ENCODE data around the gene TSPAN9.
"Not testable (repeated sequence)": the region's sequence is repeated elsewhere in the genome, so short reads cannot be mapped to it uniquely, and the experiment has no call there.

The TSPAN9 gene

GRCh38 chr12:3065300-3065699, 11.9 kb upstream of the TSPAN9 start:
- H2AK5ac ChIP-seq (ENCODE audit: low read length) = no peak overlapping the region
- H3K9ac ChIP-seq (ENCODE audit: low read length) = no peak overlapping the region
- H3K4me1 ChIP-seq (ENCODE audit: control insufficient read depth, low read depth, low read length) = no peaks in the 10 kb centered on the region
- H3K4ac ChIP-seq (ENCODE audit: low read depth, low read length) = no peak overlapping the region
- no peaks in the 10 kb centered on the region for H3K27me3 ChIP-seq (ENCODE audit: insufficient read depth, low read length, poor library complexity)
- no peak for DNase-seq
- H3K18ac ChIP-seq (ENCODE audit: low read length) = no peak overlapping the region
- no peak overlapping the region for H4K8ac ChIP-seq (ENCODE audit: low read depth, low read length)
- no peak overlapping the region for H3K56ac ChIP-seq (ENCODE audit: low read length)
- H3K23ac ChIP-seq (ENCODE audit: low read length) = no peak overlapping the region
- H3K4me2 ChIP-seq (ENCODE audit: low read length) = no peak overlapping the region
- no peak overlapping the region for H2BK120ac ChIP-seq (ENCODE audit: low read depth, low read length)
- H3K36me3 ChIP-seq (ENCODE audit: control insufficient read depth, insufficient read depth, low read length) = no peaks in the 10 kb centered on the region
- H2BK15ac ChIP-seq (replicated peaks; ENCODE audit: low read depth) = no peak overlapping the region
- H3K79me2 ChIP-seq (ENCODE audit: control insufficient read depth, insufficient read depth, low read length) = no peaks in the 10 kb centered on the region
- no peak overlapping the region for H2BK5ac ChIP-seq (ENCODE audit: low read length)
- no peak overlapping the region for H3K27ac ChIP-seq (ENCODE audit: low read depth, low read length)
- no peak overlapping the region for H4K5ac ChIP-seq (ENCODE audit: low read length)
- H3K79me1 ChIP-seq (ENCODE audit: low read length) = no peaks in the 10 kb centered on the region
- WGBS (ENCODE audit: extremely low coverage, insufficient coverage, low lambda C conversion rate) = no CpG with 5 or more reads among the region's 2 CpGs
- no peak overlapping the region for H3K4me3 ChIP-seq (ENCODE audit: low read length)

GRCh38 chr12:3065846-3066245, 11.3 kb upstream of the TSPAN9 start:
- peak; percentile 65 for DNase-seq
- not testable (repeated sequence) for H4K8ac ChIP-seq (ENCODE audit: low read depth, low read length); H2BK5ac ChIP-seq (ENCODE audit: low read length); H3K56ac ChIP-seq (ENCODE audit: low read length); H3K27ac ChIP-seq (ENCODE audit: low read depth, low read length); H3K9ac ChIP-seq (ENCODE audit: low read length); H2BK15ac ChIP-seq (replicated peaks; ENCODE audit: low read depth); H3K4me3 ChIP-seq (ENCODE audit: low read length); H3K4me2 ChIP-seq (ENCODE audit: low read length); H3K4ac ChIP-seq (ENCODE audit: low read depth, low read length); H3K79me2 ChIP-seq (ENCODE audit: control insufficient read depth, insufficient read depth, low read length); H3K79me1 ChIP-seq (ENCODE audit: low read length); H2AK5ac ChIP-seq (ENCODE audit: low read length); H3K23ac ChIP-seq (ENCODE audit: low read length); H4K5ac ChIP-seq (ENCODE audit: low read length); H3K36me3 ChIP-seq (ENCODE audit: control insufficient read depth, insufficient read depth, low read length); H3K18ac ChIP-seq (ENCODE audit: low read length); H3K4me1 ChIP-seq (ENCODE audit: control insufficient read depth, low read depth, low read length); H3K27me3 ChIP-seq (ENCODE audit: insufficient read depth, low read length, poor library complexity); H2BK120ac ChIP-seq (ENCODE audit: low read depth, low read length)
- WGBS (ENCODE audit: extremely low coverage, insufficient coverage, low lambda C conversion rate) = no CpG with 5 or more reads among the region's 3 CpGs

DNA sequence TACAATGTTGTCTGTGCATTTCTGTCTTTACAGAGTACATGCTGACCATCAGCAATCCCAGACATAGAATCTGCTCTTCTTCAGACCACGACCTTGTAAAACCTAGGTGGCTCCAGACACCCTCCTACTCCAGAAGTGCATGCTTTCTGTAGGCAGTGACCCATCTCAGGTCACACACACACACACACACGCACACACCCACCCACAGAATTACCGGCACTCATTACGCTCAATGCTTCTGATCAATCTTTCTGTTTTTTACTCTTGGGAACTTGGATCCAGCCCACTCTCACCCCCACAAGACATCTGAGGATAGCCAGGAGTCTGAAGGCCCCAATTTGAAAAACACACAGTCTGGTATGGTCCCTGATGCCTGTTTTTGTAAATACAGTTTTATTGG, 7.5 kb upstream of the TSPAN9 start:
- Histone ChIP-seq H3K27me3 (ENCODE audit: insufficient read depth, low read length, poor library complexity) (no peaks in the 10 kb centered on the region), H4K5ac (ENCODE audit: low read length) (no peak overlapping the region), H4K8ac (ENCODE audit: low read depth, low read length) (no peak overlapping the region), H3K79me2 (ENCODE audit: control insufficient read depth, insufficient read depth, low read length) (no peaks in the 10 kb centered on the region), H3K4me1 (ENCODE audit: control insufficient read depth, low read depth, low read length) (no peaks in the 10 kb centered on the region), H3K4me3 (ENCODE audit: low read length) (no peak overlapping the region), H3K27ac (ENCODE audit: low read depth, low read length) (no peak overlapping the region), H3K18ac (ENCODE audit: low read length) (no peak overlapping the region), H3K79me1 (ENCODE audit: low read length) (no peaks in the 10 kb centered on the region), H3K36me3 (ENCODE audit: control insufficient read depth, insufficient read depth, low read length) (no peaks in the 10 kb centered on the region), H3K4me2 (ENCODE audit: low read length) (no peak overlapping the region), H2BK15ac (replicated peaks; ENCODE audit: low read depth) (no peak overlapping the region), H3K4ac (ENCODE audit: low read depth, low read length) (no peak overlapping the region), H3K23ac (ENCODE audit: low read length) (no peak overlapping the region), H2AK5ac (ENCODE audit: low read length) (no peak overlapping the region), H2BK5ac (ENCODE audit: low read length) (no peak overlapping the region), H3K9ac (ENCODE audit: low read length) (no peak overlapping the region), H2BK120ac (ENCODE audit: low read depth, low read length) (no peak overlapping the region), H3K56ac (ENCODE audit: low read length) (no peak overlapping the region)
- no CpG with 5 or more reads among the region's 4 CpGs for WGBS (ENCODE audit: extremely low coverage, insufficient coverage, low lambda C conversion rate)
- no peak for DNase-seq

DNA sequence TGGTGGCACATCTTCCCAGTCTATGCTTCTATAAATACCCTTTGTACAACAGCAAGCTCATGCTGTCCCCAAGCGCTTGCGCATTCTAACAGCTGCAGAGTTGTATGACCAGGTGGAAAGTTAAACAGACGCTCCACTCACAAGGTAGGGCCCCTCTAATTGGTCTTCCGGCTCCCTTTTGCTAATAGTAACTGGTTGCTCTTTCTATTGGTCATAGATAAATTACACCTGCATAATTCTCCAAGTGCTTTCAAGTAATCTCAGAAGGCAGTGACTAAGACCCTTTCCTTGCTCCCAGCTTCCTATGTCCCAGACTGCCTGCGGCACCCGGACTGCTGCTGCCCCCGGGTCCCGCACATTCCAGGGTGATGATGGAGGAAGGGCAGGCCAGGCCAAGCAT, 6.1 kb upstream of the TSPAN9 start:
- no peak overlapping the region for H3K56ac ChIP-seq (ENCODE audit: low read length)
- H3K79me1 ChIP-seq (ENCODE audit: low read length) = no peaks in the 10 kb centered on the region
- no peak overlapping the region for H2AK5ac ChIP-seq (ENCODE audit: low read length)
- H3K79me2 ChIP-seq (ENCODE audit: control insufficient read depth, insufficient read depth, low read length) = no peaks in the 10 kb centered on the region
- H3K27me3 ChIP-seq (ENCODE audit: insufficient read depth, low read length, poor library complexity) = no peaks in the 10 kb centered on the region
- H3K9ac ChIP-seq (ENCODE audit: low read length) = no peak overlapping the region
- no peak overlapping the region for H3K4me2 ChIP-seq (ENCODE audit: low read length)
- H3K36me3 ChIP-seq (ENCODE audit: control insufficient read depth, insufficient read depth, low read length) = no peaks in the 10 kb centered on the region
- H3K4ac ChIP-seq (ENCODE audit: low read depth, low read length) = no peak overlapping the region
- no peaks in the 10 kb centered on the region for H3K4me1 ChIP-seq (ENCODE audit: control insufficient read depth, low read depth, low read length)
- no peak overlapping the region for H3K4me3 ChIP-seq (ENCODE audit: low read length)
- H4K5ac ChIP-seq (ENCODE audit: low read length) = no peak overlapping the region
- H3K18ac ChIP-seq (ENCODE audit: low read length) = no peak overlapping the region
- H3K27ac ChIP-seq (ENCODE audit: low read depth, low read length) = no peak overlapping the region
- no peak overlapping the region for H4K8ac ChIP-seq (ENCODE audit: low read depth, low read length)
- no peak overlapping the region for H2BK15ac ChIP-seq (replicated peaks; ENCODE audit: low read depth)
- DNase-seq = no peak
- H2BK120ac ChIP-seq (ENCODE audit: low read depth, low read length) = no peak overlapping the region
- H3K23ac ChIP-seq (ENCODE audit: low read length) = no peak overlapping the region
- WGBS (ENCODE audit: extremely low coverage, insufficient coverage, low lambda C conversion rate) = no CpG with 5 or more reads among the region's 8 CpGs
- no peak overlapping the region for H2BK5ac ChIP-seq (ENCODE audit: low read length)

DNA sequence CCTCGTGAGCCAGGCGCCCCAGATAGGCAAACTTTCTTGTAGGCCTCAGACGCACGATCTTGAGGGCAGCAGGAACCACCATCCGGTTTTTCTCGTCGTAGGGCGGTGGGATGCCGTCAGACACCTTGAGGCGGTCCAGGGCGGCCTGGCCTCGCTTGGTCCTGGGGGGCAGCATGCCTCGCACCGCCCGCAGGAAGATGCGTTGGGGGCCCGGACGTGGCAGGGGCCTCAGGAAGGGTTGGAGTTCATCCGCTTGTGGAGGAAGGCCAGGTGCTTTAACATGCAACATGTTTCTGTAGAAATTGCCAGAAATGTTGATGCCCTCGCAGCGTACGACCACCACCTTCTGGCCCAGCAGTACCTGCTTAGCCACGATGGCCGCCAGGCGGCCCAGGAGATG, 5.5 kb upstream of the TSPAN9 start:
- Histone ChIP-seq H2BK15ac (replicated peaks; ENCODE audit: low read depth) (no peak overlapping the region), H3K36me3 (ENCODE audit: control insufficient read depth, insufficient read depth, low read length) (no peaks in the 10 kb centered on the region), H3K23ac (ENCODE audit: low read length) (peak overlapping the region; percentile 80), H3K79me2 (ENCODE audit: control insufficient read depth, insufficient read depth, low read length) (no peaks in the 10 kb centered on the region), H3K4me1 (ENCODE audit: control insufficient read depth, low read depth, low read length) (no peaks in the 10 kb centered on the region), H3K4ac (ENCODE audit: low read depth, low read length) (no peak overlapping the region), H2BK120ac (ENCODE audit: low read depth, low read length) (no peak overlapping the region), H3K56ac (ENCODE audit: low read length) (no peak overlapping the region), H3K27me3 (ENCODE audit: insufficient read depth, low read length, poor library complexity) (no peaks in the 10 kb centered on the region), H3K4me3 (ENCODE audit: low read length) (no peak overlapping the region), H3K9ac (ENCODE audit: low read length) (no peak overlapping the region), H4K5ac (ENCODE audit: low read length) (no peak overlapping the region), H3K4me2 (ENCODE audit: low read length) (no peak overlapping the region), H2BK5ac (ENCODE audit: low read length) (no peak overlapping the region), H4K8ac (ENCODE audit: low read depth, low read length) (no peak overlapping the region), H2AK5ac (ENCODE audit: low read length) (no peak overlapping the region), H3K27ac (ENCODE audit: low read depth, low read length) (no peak overlapping the region), H3K18ac (ENCODE audit: low read length) (no peak overlapping the region), H3K79me1 (ENCODE audit: low read length) (no peaks in the 10 kb centered on the region)
- no peak for DNase-seq
- no CpG with 5 or more reads among the region's 25 CpGs for WGBS (ENCODE audit: extremely low coverage, insufficient coverage, low lambda C conversion rate)

DNA sequence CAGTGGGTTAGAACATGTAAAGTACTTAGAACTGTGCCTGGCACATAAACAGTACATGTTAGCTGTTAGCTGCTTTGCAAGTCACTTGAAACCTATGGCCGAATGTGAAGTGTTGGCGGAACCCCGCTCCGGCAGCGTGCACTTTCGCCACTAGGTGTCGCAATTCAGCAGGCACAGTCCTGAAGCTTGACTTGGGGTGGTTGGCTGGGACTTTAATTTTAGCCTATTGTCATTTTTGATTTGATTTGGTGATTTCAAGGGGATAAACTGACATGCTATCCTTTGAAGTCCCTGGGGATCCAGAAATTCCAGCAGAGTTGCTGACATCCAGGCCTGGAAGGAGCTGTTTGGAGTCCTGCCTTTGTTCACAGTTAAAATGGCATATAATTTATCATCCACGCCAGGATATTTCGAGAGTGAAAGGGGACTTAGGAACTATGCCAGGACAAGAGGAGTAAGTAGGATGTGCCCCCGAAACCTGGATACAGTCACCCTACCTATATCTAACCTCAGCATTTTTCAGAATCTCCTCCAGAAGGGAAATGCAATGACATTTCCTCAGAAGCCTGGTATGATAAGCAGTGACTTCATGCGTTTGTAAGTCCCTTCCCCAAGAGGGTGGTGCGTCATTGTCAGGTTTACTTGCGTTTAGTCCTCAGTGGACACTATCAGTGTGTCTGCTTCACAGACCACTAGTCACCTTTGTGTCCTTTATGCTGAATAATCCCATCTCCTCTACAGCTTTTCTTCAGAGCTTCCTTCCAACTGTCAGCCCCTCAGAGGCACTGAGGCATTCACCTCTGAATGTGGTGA, 3.5 kb upstream of the TSPAN9 start:
- Histone ChIP-seq H3K18ac (ENCODE audit: low read length) (no peak overlapping the region), H3K27ac (ENCODE audit: low read depth, low read length) (no peak overlapping the region), H3K27me3 (ENCODE audit: insufficient read depth, low read length, poor library complexity) (no peaks in the 10 kb centered on the region), H3K36me3 (ENCODE audit: control insufficient read depth, insufficient read depth, low read length) (no peaks in the 10 kb centered on the region), H4K5ac (ENCODE audit: low read length) (no peak overlapping the region), H3K4ac (ENCODE audit: low read depth, low read length) (no peak overlapping the region), H3K9ac (ENCODE audit: low read length) (no peak overlapping the region), H3K79me1 (ENCODE audit: low read length) (no peaks in the 10 kb centered on the region), H3K4me3 (ENCODE audit: low read length) (no peak overlapping the region), H2BK15ac (replicated peaks; ENCODE audit: low read depth) (no peak overlapping the region), H3K4me2 (ENCODE audit: low read length) (no peak overlapping the region), H3K4me1 (ENCODE audit: control insufficient read depth, low read depth, low read length) (peaks cover 2% of the 10 kb centered on the region), H3K56ac (ENCODE audit: low read length) (peak overlapping the region; percentile 15), H2AK5ac (ENCODE audit: low read length) (no peak overlapping the region), H2BK5ac (ENCODE audit: low read length) (no peak overlapping the region), H4K8ac (ENCODE audit: low read depth, low read length) (no peak overlapping the region), H3K23ac (ENCODE audit: low read length) (no peak overlapping the region), H2BK120ac (ENCODE audit: low read depth, low read length) (no peak overlapping the region), H3K79me2 (ENCODE audit: control insufficient read depth, insufficient read depth, low read length) (no peaks in the 10 kb centered on the region)
- peak; percentile 83 for DNase-seq
- no CpG with 5 or more reads among the region's 13 CpGs for WGBS (ENCODE audit: extremely low coverage, insufficient coverage, low lambda C conversion rate)
